ENCODE measurements around the gene TPMT.

DNA sequence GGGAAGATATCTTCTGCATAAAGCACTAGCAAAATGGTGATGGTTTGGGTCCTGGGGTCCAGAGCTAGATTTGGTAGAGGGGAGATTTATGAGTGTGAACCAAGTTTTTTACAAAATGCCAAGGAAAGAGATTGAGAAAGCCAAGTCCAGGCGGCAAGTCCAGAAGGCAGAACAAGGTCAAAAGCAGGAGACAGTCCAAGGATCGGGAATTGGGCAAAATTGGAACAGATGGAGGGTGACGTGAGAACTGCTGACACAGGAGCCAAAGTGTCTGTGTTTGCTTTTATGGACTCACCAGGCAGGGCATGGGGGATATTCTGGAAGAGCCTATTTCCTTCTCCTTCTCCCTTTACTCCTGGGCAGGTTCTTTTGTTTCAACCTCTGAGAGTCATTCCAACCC, 36.5 kb downstream of the TPMT start:
- TF ChIP-seq, protein P1, sequence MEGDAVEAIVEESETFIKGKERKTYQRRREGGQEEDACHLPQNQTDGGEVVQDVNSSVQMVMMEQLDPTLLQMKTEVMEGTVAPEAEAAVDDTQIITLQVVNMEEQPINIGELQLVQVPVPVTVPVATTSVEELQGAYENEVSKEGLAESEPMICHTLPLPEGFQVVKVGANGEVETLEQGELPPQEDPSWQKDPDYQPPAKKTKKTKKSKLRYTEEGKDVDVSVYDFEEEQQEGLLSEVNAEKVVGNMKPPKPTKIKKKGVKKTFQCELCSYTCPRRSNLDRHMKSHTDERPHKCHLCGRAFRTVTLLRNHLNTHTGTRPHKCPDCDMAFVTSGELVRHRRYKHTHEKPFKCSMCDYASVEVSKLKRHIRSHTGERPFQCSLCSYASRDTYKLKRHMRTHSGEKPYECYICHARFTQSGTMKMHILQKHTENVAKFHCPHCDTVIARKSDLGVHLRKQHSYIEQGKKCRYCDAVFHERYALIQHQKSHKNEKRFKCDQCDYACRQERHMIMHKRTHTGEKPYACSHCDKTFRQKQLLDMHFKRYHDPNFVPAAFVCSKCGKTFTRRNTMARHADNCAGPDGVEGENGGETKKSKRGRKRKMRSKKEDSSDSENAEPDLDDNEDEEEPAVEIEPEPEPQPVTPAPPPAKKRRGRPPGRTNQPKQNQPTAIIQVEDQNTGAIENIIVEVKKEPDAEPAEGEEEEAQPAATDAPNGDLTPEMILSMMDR (IDR thresholded peaks at IDR 0.05 in 4 of 5, conservative IDR thresholded peaks at IDR 0.05 in 1 of 5), result no peak
- TF ChIP-seq POLR2A (IDR thresholded peaks at IDR 0.05), result no peak
